ENCODE measurements around the gene RERE.
"Not testable (repeated sequence)": the region's sequence is repeated elsewhere in the genome, so short reads cannot be mapped to it uniquely, and the experiment has no call there.

Gene RERE

GRCh38 chr1:8702850-8703810 lies 114.3 kb downstream of the RERE start:
- Histone ChIP-seq H3K36me3 (ENCODE audit: control insufficient read depth in 2 of 2, insufficient read depth in 2 of 2, low read length in 2 of 2) (no peaks in the 10 kb centered on the region), H3K27ac (ENCODE audit: low read length) (peak overlapping the region; percentile 60), H3K4me1 (ENCODE audit: control insufficient read depth, insufficient read depth, low read length) (peaks cover 23% of the 10 kb centered on the region), H3K9ac (ENCODE audit: low read length in 2 of 2) (no peak overlapping the region), H3K9me3 (ENCODE audit: control insufficient read depth in 2 of 2, low read length in 2 of 2) (no peaks in the 10 kb centered on the region), H3K27me3 (ENCODE audit: control insufficient read depth in 1 of 2, insufficient read depth in 2 of 2, low read length in 2 of 2) (no peaks in the 10 kb centered on the region), H3K4me3 (ENCODE audit: low read length in 2 of 2) (peak overlapping the region; percentile 70 to 75)

- Histone ChIP-seq H3K9ac (ENCODE audit: low read length in 2 of 2) (peak overlapping the region in 1 of 2 donors; percentile 39), H3K4me1 (ENCODE audit: control insufficient read depth, insufficient read depth, low read length) (peaks cover 23% of the 10 kb centered on the region), H3K27ac (ENCODE audit: low read length) (peak overlapping the region; percentile 60), H3K9me3 (ENCODE audit: control insufficient read depth in 2 of 2, low read length in 2 of 2) (no peaks in the 10 kb centered on the region), H3K36me3 (ENCODE audit: control insufficient read depth in 2 of 2, insufficient read depth in 2 of 2, low read length in 2 of 2) (no peaks in the 10 kb centered on the region), H3K4me3 (ENCODE audit: low read length in 2 of 2) (peak overlapping the region; percentile 70 to 75), H3K27me3 (ENCODE audit: control insufficient read depth in 1 of 2, insufficient read depth in 2 of 2, low read length in 2 of 2) (no peaks in the 10 kb centered on the region)
Measured at GRCh38 chr1:8702472-8702849, 115.0 kb downstream of the RERE start.

- Histone ChIP-seq H3K4me3 (ENCODE audit: low read length in 2 of 2) (peak overlapping the region; percentile 70 to 75), H3K27me3 (ENCODE audit: control insufficient read depth in 1 of 2, insufficient read depth in 2 of 2, low read length in 2 of 2) (no peaks in the 10 kb centered on the region), H3K4me1 (ENCODE audit: control insufficient read depth, insufficient read depth, low read length) (peaks cover 19% of the 10 kb centered on the region), H3K9me3 (ENCODE audit: control insufficient read depth in 2 of 2, low read length in 2 of 2) (no peaks in the 10 kb centered on the region), H3K27ac (ENCODE audit: low read length) (peak overlapping the region; percentile 42), H3K9ac (ENCODE audit: low read length in 2 of 2) (peak overlapping the region in 1 of 2 donors; percentile 39), H3K36me3 (ENCODE audit: control insufficient read depth in 2 of 2, insufficient read depth in 2 of 2, low read length in 2 of 2) (no peaks in the 10 kb centered on the region)
Measured at GRCh38 chr1:8701794-8702471, 115.5 kb downstream of the RERE start.

- Histone ChIP-seq H3K27ac (ENCODE audit: low read length) (no peak overlapping the region), H3K9me3 (ENCODE audit: control insufficient read depth in 2 of 2, low read length in 2 of 2) (no peaks in the 10 kb centered on the region), H3K27me3 (ENCODE audit: control insufficient read depth in 1 of 2, insufficient read depth in 2 of 2, low read length in 2 of 2) (no peaks in the 10 kb centered on the region), H3K9ac (ENCODE audit: low read length in 2 of 2) (no peak overlapping the region), H3K4me1 (ENCODE audit: control insufficient read depth, insufficient read depth, low read length) (peaks cover 10% of the 10 kb centered on the region), H3K4me3 (ENCODE audit: low read length in 2 of 2) (no peak overlapping the region), H3K36me3 (ENCODE audit: control insufficient read depth in 2 of 2, insufficient read depth in 2 of 2, low read length in 2 of 2) (no peaks in the 10 kb centered on the region)
Measured at GRCh38 chr1:8699679-8700078, 117.8 kb downstream of the RERE start.

GRCh38 chr1:8698937-8699447 lies 118.4 kb downstream of the RERE start:
- Histone ChIP-seq H3K27ac (ENCODE audit: low read length) (no peak overlapping the region), H3K4me1 (ENCODE audit: control insufficient read depth, insufficient read depth, low read length) (peaks cover 8% of the 10 kb centered on the region)

GRCh38 chr1:8698012-8698630 lies 119.3 kb downstream of the RERE start:
- Histone ChIP-seq H3K36me3 (ENCODE audit: control insufficient read depth in 2 of 2, insufficient read depth in 2 of 2, low read length in 2 of 2) (no peaks in the 10 kb centered on the region), H3K4me1 (ENCODE audit: control insufficient read depth, insufficient read depth, low read length) (peaks cover 8% of the 10 kb centered on the region), H3K27ac (ENCODE audit: low read length) (no peak overlapping the region), H3K27me3 (ENCODE audit: control insufficient read depth in 1 of 2, insufficient read depth in 2 of 2, low read length in 2 of 2) (no peaks in the 10 kb centered on the region), H3K9ac (ENCODE audit: low read length in 2 of 2) (no peak overlapping the region), H3K4me3 (ENCODE audit: low read length in 2 of 2) (no peak overlapping the region), H3K9me3 (ENCODE audit: control insufficient read depth in 2 of 2, low read length in 2 of 2) (no peaks in the 10 kb centered on the region)

More at GRCh38 chr1:8698937-8699447, 118.4 kb downstream of the RERE start:
- H3K9me3 ChIP-seq (ENCODE audit: control insufficient read depth in 2 of 2, low read length in 2 of 2), result no peaks in the 10 kb centered on the region
- H3K9ac ChIP-seq (ENCODE audit: low read length in 2 of 2), result no peak overlapping the region
- no peak overlapping the region for H3K4me3 ChIP-seq (ENCODE audit: low read length in 2 of 2)
- H3K27me3 ChIP-seq (ENCODE audit: control insufficient read depth in 1 of 2, insufficient read depth in 2 of 2, low read length in 2 of 2), result no peaks in the 10 kb centered on the region
- no peaks in the 10 kb centered on the region for H3K36me3 ChIP-seq (ENCODE audit: control insufficient read depth in 2 of 2, insufficient read depth in 2 of 2, low read length in 2 of 2)

GRCh38 chr1:8695442-8695841 lies 122.0 kb downstream of the RERE start:
- not testable (repeated sequence) for H3K27ac ChIP-seq (ENCODE audit: low read length); H3K36me3 ChIP-seq (ENCODE audit: control insufficient read depth in 2 of 2, insufficient read depth in 2 of 2, low read length in 2 of 2); H3K27me3 ChIP-seq (ENCODE audit: control insufficient read depth in 1 of 2, insufficient read depth in 2 of 2, low read length in 2 of 2); H3K4me3 ChIP-seq (ENCODE audit: low read length in 2 of 2); H3K9me3 ChIP-seq (ENCODE audit: control insufficient read depth in 2 of 2, low read length in 2 of 2); H3K4me1 ChIP-seq (ENCODE audit: control insufficient read depth, insufficient read depth, low read length); H3K9ac ChIP-seq (ENCODE audit: low read length in 2 of 2)

- no peak overlapping the region for H3K27ac ChIP-seq (ENCODE audit: low read length)
- no peaks in the 10 kb centered on the region for H3K27me3 ChIP-seq (ENCODE audit: control insufficient read depth in 1 of 2, insufficient read depth in 2 of 2, low read length in 2 of 2)
- H3K4me1 ChIP-seq (ENCODE audit: control insufficient read depth, insufficient read depth, low read length), result no peaks in the 10 kb centered on the region
- H3K9ac ChIP-seq (ENCODE audit: low read length in 2 of 2), result no peak overlapping the region
- no peaks in the 10 kb centered on the region for H3K36me3 ChIP-seq (ENCODE audit: control insufficient read depth in 2 of 2, insufficient read depth in 2 of 2, low read length in 2 of 2)
- no peaks in the 10 kb centered on the region for H3K9me3 ChIP-seq (ENCODE audit: control insufficient read depth in 2 of 2, low read length in 2 of 2)
- no peak overlapping the region for H3K4me3 ChIP-seq (ENCODE audit: low read length in 2 of 2)
Measured at GRCh38 chr1:8693107-8693506, 124.3 kb downstream of the RERE start.

- no peaks in the 10 kb centered on the region for H3K9me3 ChIP-seq (ENCODE audit: control insufficient read depth in 2 of 2, low read length in 2 of 2)
- no peak overlapping the region for H3K4me3 ChIP-seq (ENCODE audit: low read length in 2 of 2)
- H3K4me1 ChIP-seq (ENCODE audit: control insufficient read depth, insufficient read depth, low read length), result peaks cover 5% of the 10 kb centered on the region
- no peak overlapping the region for H3K9ac ChIP-seq (ENCODE audit: low read length in 2 of 2)
- no peak overlapping the region for H3K27ac ChIP-seq (ENCODE audit: low read length)
- no peaks in the 10 kb centered on the region for H3K27me3 ChIP-seq (ENCODE audit: control insufficient read depth in 1 of 2, insufficient read depth in 2 of 2, low read length in 2 of 2)
- H3K36me3 ChIP-seq (ENCODE audit: control insufficient read depth in 2 of 2, insufficient read depth in 2 of 2, low read length in 2 of 2), result no peaks in the 10 kb centered on the region
Measured at GRCh38 chr1:8691662-8692061, 125.8 kb downstream of the RERE start.

GRCh38 chr1:8690253-8690525 lies 127.3 kb downstream of the RERE start:
- Histone ChIP-seq H3K4me1 (ENCODE audit: control insufficient read depth, insufficient read depth, low read length) (peaks cover 7% of the 10 kb centered on the region), H3K36me3 (ENCODE audit: control insufficient read depth in 2 of 2, insufficient read depth in 2 of 2, low read length in 2 of 2) (no peaks in the 10 kb centered on the region)

More at GRCh38 chr1:8690253-8690525, 127.3 kb downstream of the RERE start:
- Histone ChIP-seq H3K27ac (ENCODE audit: low read length) (no peak overlapping the region), H3K9me3 (ENCODE audit: control insufficient read depth in 2 of 2, low read length in 2 of 2) (no peaks in the 10 kb centered on the region), H3K27me3 (ENCODE audit: control insufficient read depth in 1 of 2, insufficient read depth in 2 of 2, low read length in 2 of 2) (no peaks in the 10 kb centered on the region), H3K4me3 (ENCODE audit: low read length in 2 of 2) (no peak overlapping the region), H3K9ac (ENCODE audit: low read length in 2 of 2) (no peak overlapping the region)

Measured in stomach smooth muscle (tissue), 2 donors.